Gastroesophageal sphincter (tissue), 4 donors: ENCODE data around the gene CNNM3. TPM values are rescaled to one million over a fixed set of nuclear protein-coding genes. Genes with fewer than 3 reads are reported as not detected.
A peak's percentile ranks its signal among the peaks of the same experiment; 100 is the strongest.

ENCODE experiments used
- ATAC-seq: fragments of 150-250 bp; one replicate; pipeline ENCODE4 v1.9.1; 2016; ENCODE audit warnings: mild to moderate bottlenecking, moderate library complexity
- H3K27ac ChIP-seq, 4 donors: fragments of 200-600 bp; sonication (generic) in 3 of 4; 1 replicate in 3 of 4; 2 replicates in 1 of 4; pipeline ENCODE4 v1.5.1; 2016 to 2019
- H3K27me3 ChIP-seq: fragments of 200-600 bp; sonication (generic); one replicate; pipeline ENCODE4 v1.5.1; 2019
- H3K36me3 ChIP-seq, 2 donors: fragments of 200-600 bp; sonication (generic); one replicate each; pipeline ENCODE4 v1.5.1; 2019; ENCODE audit warnings: control low read depth in 1 of 2
- H3K4me1 ChIP-seq, 3 donors: fragments of 200-600 bp; sonication (generic); 1 replicate in 2 of 3; 2 replicates in 1 of 3; pipeline ENCODE4 v1.5.1; 2016 to 2019; ENCODE audit warnings: control low read depth in 2 of 3
- H3K4me3 ChIP-seq, 2 donors: fragments of 200-600 bp; sonication (generic); one replicate each; pipeline ENCODE4 v1.5.1; 2019; ENCODE audit warnings: mild to moderate bottlenecking in 1 of 2, moderate library complexity in 1 of 2
- H3K9me3 ChIP-seq, 3 donors: fragments of 200-600 bp; sonication (generic); one replicate each; pipeline ENCODE4 v1.5.1; 2017 to 2019; ENCODE audit warnings: control low read depth in 2 of 3
- EP300 ChIP-seq: sonication (generic); formaldehyde crosslinking; IDR thresholded peaks from one replicate; pipeline ENCODE4 v1.6.1; 2017; ENCODE audit warnings: antibody characterized with exemption, mild to moderate bottlenecking
- POLR2A ChIP-seq, 2 donors: fragments of 450-650 bp; IDR thresholded peaks; one replicate each; pipeline ENCODE4 v1.6.1; 2017; ENCODE audit warnings: antibody characterized with exemption in 2 of 2, mild to moderate bottlenecking in 2 of 2, moderate library complexity in 1 of 2
- POLR2AphosphoS5 ChIP-seq: sonication (generic); formaldehyde crosslinking; IDR thresholded peaks from one replicate; pipeline ENCODE4 v1.6.1; 2017; ENCODE audit warnings: antibody characterized with exemption
- WGBS, 2 donors: methylation state at CpG; one replicate each; pipeline ENCODE4 v1.1.5; 2018; ENCODE audit warnings: low coverage in 1 of 2; 5-methylcytosine and 5-hydroxymethylcytosine counted together
- total RNA-seq, 4 donors: library from RNA; depleted of rRNA; stranded (reverse); fragments of >200 nt; gene quantifications; one replicate each; pipeline ENCODE4 v1.1.0, GENCODE V29; 2016
- TF ChIP-seq, protein P1 (sequence below), 4 experiments: fragments of 200-600 bp in 2 of 4; fragments of 450-650 bp in 2 of 4; sonication (generic) in 1 of 4; IDR thresholded peaks; one replicate each; pipeline ENCODE4 v1.5.1; 2017 to 2019; ENCODE audit warnings: antibody characterized with exemption in 4 of 4, mild to moderate bottlenecking in 2 of 4, moderate library complexity in 2 of 4

Gene CNNM3
- total RNA-seq, 4 donors from 2014 or later = 10.4 to 21.6 (median 18.9) TPM

DNA sequence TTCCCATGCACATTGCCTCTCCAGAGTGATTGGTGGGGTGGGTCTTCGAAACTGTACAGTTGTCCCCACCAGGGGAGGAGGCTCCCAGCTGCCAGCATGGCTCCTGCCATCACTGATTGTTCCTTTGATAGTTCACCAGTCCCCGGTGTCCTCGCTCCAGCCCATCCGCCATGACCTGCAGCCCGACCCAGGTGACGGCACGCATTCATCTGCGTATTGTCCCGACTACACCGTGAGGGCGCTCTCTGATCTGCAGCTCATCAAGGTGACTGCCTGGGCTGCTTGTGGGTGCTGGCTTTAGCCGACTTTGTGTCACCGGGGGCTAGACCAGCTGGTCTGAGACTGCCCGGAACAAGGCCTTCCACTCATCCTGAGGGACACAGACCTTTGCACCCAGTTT, 12.4 kb downstream of the CNNM3 start:
- no peak overlapping the region for H3K27ac ChIP-seq
- no peak for TF ChIP-seq EP300
- no peak for TF ChIP-seq POLR2AphosphoS5
- no peak for TF ChIP-seq POLR2A (IDR thresholded peaks at IDR 0.05)
- TF ChIP-seq, protein P1, sequence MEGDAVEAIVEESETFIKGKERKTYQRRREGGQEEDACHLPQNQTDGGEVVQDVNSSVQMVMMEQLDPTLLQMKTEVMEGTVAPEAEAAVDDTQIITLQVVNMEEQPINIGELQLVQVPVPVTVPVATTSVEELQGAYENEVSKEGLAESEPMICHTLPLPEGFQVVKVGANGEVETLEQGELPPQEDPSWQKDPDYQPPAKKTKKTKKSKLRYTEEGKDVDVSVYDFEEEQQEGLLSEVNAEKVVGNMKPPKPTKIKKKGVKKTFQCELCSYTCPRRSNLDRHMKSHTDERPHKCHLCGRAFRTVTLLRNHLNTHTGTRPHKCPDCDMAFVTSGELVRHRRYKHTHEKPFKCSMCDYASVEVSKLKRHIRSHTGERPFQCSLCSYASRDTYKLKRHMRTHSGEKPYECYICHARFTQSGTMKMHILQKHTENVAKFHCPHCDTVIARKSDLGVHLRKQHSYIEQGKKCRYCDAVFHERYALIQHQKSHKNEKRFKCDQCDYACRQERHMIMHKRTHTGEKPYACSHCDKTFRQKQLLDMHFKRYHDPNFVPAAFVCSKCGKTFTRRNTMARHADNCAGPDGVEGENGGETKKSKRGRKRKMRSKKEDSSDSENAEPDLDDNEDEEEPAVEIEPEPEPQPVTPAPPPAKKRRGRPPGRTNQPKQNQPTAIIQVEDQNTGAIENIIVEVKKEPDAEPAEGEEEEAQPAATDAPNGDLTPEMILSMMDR (IDR thresholded peaks at IDR 0.05) = no peak
- 87% methylated on average over 6 of the region's 14 CpGs; no CpG with 5 or more reads in 1 of the 2 donors for WGBS, 2 donors
- no peak overlapping the region for H3K4me3 ChIP-seq
- no peaks in the 10 kb centered on the region for H3K9me3 ChIP-seq
- no peak for ATAC-seq
- peaks cover 0 to 95% of the 10 kb centered on the region in 2 donors for H3K36me3 ChIP-seq
- H3K4me1 ChIP-seq = peaks cover 0 to 30% (median 8%) of the 10 kb centered on the region in 3 donors
- no peaks in the 10 kb centered on the region for H3K27me3 ChIP-seq

DNA sequence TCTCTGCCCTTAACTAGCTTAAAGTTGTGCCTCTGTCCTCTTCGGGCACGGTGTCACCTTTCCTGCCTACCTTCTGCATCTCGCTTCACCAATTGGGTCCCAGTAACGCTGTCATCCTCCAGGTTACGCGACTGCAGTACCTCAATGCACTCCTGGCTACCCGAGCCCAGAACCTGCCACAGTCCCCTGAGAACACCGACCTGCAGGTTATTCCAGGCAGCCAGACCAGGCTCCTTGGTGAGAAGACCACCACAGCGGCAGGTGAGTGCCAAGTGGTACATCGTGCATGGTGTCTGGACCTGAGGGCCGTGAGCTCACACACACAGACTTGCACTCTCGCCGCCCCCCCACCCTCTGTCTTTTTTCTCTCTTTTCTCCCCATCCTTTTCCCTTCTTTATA, 12.8 kb downstream of the CNNM3 start:
- ATAC-seq = no peak
- Histone ChIP-seq H3K27me3 (no peaks in the 10 kb centered on the region), H3K4me3 (no peak overlapping the region), H3K36me3 (peaks cover 0 to 97% of the 10 kb centered on the region in 2 donors), H3K27ac (no peak overlapping the region), H3K4me1 (peaks cover 0 to 27% (median 5%) of the 10 kb centered on the region in 3 donors), H3K9me3 (no peaks in the 10 kb centered on the region)
- TF ChIP-seq POLR2A (IDR thresholded peaks at IDR 0.05) (no peak), POLR2AphosphoS5 (no peak), EP300 (no peak)
- TF ChIP-seq, protein P1 (IDR thresholded peaks at IDR 0.05) = no peak
- WGBS, 2 donors = 94 to 97% methylated on average over 7 to 12 of the region's 13 CpGs

GRCh38 chr2:96830044-96830562, 14.0 kb downstream of the CNNM3 start:
- Histone ChIP-seq H3K27me3 (no peaks in the 10 kb centered on the region), H3K4me1 (peaks cover 0 to 15% (median 5%) of the 10 kb centered on the region in 3 donors), H3K4me3 (no peak overlapping the region), H3K36me3 (peaks cover 0 to 100% of the 10 kb centered on the region in 2 donors), H3K27ac (no peak overlapping the region), H3K9me3 (no peaks in the 10 kb centered on the region)
- no peak for ATAC-seq
- WGBS, 2 donors = 50 to 67% methylated on average over 1 to 2 of the region's 5 CpGs
- no peak for TF ChIP-seq POLR2A (IDR thresholded peaks at IDR 0.05)
- TF ChIP-seq POLR2AphosphoS5 = no peak
- TF ChIP-seq, protein P1 (IDR thresholded peaks at IDR 0.05) = no peak
- no peak for TF ChIP-seq EP300

GRCh38 chr2:96831679-96832078, 15.6 kb downstream of the CNNM3 start:
- 54 to 73% methylated on average over 4 to 7 of the region's 10 CpGs for WGBS, 2 donors
- peak overlapping the region in 3 of 4 donors; percentile 45 to 62 (median 58) for H3K27ac ChIP-seq
- ATAC-seq = no peak
- H3K4me1 ChIP-seq = peaks cover 0 to 14% (median 5%) of the 10 kb centered on the region in 3 donors
- no peak overlapping the region for H3K4me3 ChIP-seq
- H3K9me3 ChIP-seq = no peaks in the 10 kb centered on the region
- H3K36me3 ChIP-seq = peaks cover 0 to 96% of the 10 kb centered on the region in 2 donors
- H3K27me3 ChIP-seq = no peaks in the 10 kb centered on the region
- TF ChIP-seq EP300 = no peak
- no peak for TF ChIP-seq POLR2AphosphoS5
- TF ChIP-seq POLR2A (IDR thresholded peaks at IDR 0.05) = no peak
- TF ChIP-seq, protein P1 (IDR thresholded peaks at IDR 0.05) = no peak

- no CpG with 5 or more reads among the region's 11 CpGs for WGBS, 2 donors
- no peak for ATAC-seq
- Histone ChIP-seq H3K36me3 (peaks cover 0 to 96% of the 10 kb centered on the region in 2 donors), H3K27ac (peak overlapping the region in 3 of 4 donors; percentile 45 to 62 (median 58)), H3K4me1 (peaks cover 0 to 14% (median 5%) of the 10 kb centered on the region in 3 donors), H3K9me3 (no peaks in the 10 kb centered on the region), H3K4me3 (no peak overlapping the region), H3K27me3 (no peaks in the 10 kb centered on the region)
- no peak for TF ChIP-seq POLR2AphosphoS5
These were observed 16.3 kb downstream of the CNNM3 start for GRCh38 chr2:96832408-96832753.
